ENCODE results near the gene SDSL.

DNA sequence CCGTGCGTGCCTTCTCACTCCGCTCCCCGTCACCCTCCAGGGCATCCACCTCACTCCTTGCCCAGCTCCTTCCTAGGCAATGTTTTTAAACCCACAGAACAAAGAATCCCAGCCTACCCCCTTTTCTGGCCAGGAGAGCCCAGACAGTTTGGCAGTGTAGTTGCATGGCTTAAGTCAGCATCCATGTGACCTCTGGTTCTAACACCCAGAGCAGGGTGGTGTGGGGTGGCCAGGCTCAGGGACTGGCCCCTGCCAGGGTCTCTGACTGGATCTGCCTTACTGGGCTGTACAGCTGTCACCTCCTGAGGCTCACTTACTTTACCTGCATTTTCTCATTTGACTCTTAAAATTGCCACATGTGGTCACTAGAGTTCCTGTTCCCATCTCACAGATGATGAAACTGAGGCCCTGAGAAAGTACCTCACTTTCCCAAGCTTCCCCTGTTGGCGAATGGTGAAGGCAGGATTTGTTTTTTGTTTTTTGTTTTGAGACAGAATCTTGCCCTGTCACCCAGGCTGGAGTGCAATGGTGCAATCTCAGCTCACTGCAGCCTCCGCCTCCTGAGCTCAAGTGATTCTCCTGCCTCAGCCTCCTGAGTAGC lies 36.8 kb upstream of the SDSL start:
- TF ChIP-seq, protein P1, sequence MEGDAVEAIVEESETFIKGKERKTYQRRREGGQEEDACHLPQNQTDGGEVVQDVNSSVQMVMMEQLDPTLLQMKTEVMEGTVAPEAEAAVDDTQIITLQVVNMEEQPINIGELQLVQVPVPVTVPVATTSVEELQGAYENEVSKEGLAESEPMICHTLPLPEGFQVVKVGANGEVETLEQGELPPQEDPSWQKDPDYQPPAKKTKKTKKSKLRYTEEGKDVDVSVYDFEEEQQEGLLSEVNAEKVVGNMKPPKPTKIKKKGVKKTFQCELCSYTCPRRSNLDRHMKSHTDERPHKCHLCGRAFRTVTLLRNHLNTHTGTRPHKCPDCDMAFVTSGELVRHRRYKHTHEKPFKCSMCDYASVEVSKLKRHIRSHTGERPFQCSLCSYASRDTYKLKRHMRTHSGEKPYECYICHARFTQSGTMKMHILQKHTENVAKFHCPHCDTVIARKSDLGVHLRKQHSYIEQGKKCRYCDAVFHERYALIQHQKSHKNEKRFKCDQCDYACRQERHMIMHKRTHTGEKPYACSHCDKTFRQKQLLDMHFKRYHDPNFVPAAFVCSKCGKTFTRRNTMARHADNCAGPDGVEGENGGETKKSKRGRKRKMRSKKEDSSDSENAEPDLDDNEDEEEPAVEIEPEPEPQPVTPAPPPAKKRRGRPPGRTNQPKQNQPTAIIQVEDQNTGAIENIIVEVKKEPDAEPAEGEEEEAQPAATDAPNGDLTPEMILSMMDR (IDR thresholded peaks at IDR 0.05): no peak
- TF ChIP-seq POLR2A (IDR thresholded peaks at IDR 0.05): no peak

Measured in Peyer's patch (tissue), 4 donors.